ENCODE results near the gene ADAP1. TPM values are rescaled to one million over a fixed set of nuclear protein-coding genes. Genes with fewer than 3 reads are reported as not detected.
A peak's percentile ranks its signal among the peaks of the same experiment; 100 is the strongest.

The ADAP1 gene
- total and polyA plus RNA-seq, 2 of the 13 experiments (the other 11 are each of a cell fraction or from before 2014, with no cell fraction given), result 10.5 to 24.6 TPM

- no peak for TF ChIP-seq FOXM1 (CRISPR knock-in tag; IDR thresholded peaks at IDR 0.05)
- TF ChIP-seq GLI4 (CRISPR knock-in tag; IDR thresholded peaks at IDR 0.05; ENCODE audit: borderline replicate concordance), result no peak
- TF ChIP-seq, protein P1, sequence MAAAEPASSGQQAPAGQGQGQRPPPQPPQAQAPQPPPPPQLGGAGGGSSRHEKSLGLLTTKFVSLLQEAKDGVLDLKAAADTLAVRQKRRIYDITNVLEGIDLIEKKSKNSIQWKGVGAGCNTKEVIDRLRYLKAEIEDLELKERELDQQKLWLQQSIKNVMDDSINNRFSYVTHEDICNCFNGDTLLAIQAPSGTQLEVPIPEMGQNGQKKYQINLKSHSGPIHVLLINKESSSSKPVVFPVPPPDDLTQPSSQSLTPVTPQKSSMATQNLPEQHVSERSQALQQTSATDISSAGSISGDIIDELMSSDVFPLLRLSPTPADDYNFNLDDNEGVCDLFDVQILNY (CRISPR knock-in tag; conservative IDR thresholded peaks at IDR 0.05), result no peak
- no peak for TF ChIP-seq SP5 (CRISPR knock-in tag; IDR thresholded peaks at IDR 0.05; ENCODE audit: borderline replicate concordance, low read depth)
- no peak for TF ChIP-seq CERS6 (CRISPR knock-in tag; IDR thresholded peaks at IDR 0.05)
- 0 out of 2 replicates have a peak, but pooled peaks have one; percentile 11 for TF ChIP-seq KDM5B (CRISPR knock-in tag; IDR thresholded peaks at IDR 0.05; ENCODE audit: borderline replicate concordance)
- TF ChIP-seq ZBTB37 (CRISPR knock-in tag; IDR thresholded peaks at IDR 0.05), result no peak
- TF ChIP-seq ZNF709 (CRISPR knock-in tag; IDR thresholded peaks at IDR 0.05), result 0 out of 2 replicates have a peak, but pooled peaks have one; percentile 19
- TF ChIP-seq MIER2 (CRISPR knock-in tag; IDR thresholded peaks at IDR 0.05), result no peak
- TF ChIP-seq ARNT (IDR thresholded peaks at IDR 0.05), result no peak
- no peak for TF ChIP-seq ZMYM2 (CRISPR knock-in tag; IDR thresholded peaks at IDR 0.05)
- TF ChIP-seq KDM4B (CRISPR knock-in tag; IDR thresholded peaks at IDR 0.05), result no peak
- TF ChIP-seq TBP (CRISPR knock-in tag; IDR thresholded peaks at IDR 0.05), result no peak
- TF ChIP-seq, protein P2, sequence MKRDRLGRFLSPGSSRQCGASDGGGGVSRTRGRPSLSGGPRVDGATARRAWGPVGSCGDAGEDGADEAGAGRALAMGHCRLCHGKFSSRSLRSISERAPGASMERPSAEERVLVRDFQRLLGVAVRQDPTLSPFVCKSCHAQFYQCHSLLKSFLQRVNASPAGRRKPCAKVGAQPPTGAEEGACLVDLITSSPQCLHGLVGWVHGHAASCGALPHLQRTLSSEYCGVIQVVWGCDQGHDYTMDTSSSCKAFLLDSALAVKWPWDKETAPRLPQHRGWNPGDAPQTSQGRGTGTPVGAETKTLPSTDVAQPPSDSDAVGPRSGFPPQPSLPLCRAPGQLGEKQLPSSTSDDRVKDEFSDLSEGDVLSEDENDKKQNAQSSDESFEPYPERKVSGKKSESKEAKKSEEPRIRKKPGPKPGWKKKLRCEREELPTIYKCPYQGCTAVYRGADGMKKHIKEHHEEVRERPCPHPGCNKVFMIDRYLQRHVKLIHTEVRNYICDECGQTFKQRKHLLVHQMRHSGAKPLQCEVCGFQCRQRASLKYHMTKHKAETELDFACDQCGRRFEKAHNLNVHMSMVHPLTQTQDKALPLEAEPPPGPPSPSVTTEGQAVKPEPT (CRISPR knock-in tag; IDR thresholded peaks at IDR 0.05; ENCODE audit: low read depth), result no peak
- TF ChIP-seq EHMT2 (IDR thresholded peaks at IDR 0.05; ENCODE audit: borderline replicate concordance, low read depth, low read length), result no peak
- no peak for TF ChIP-seq ZNF678 (CRISPR knock-in tag; IDR thresholded peaks at IDR 0.05)
- TF ChIP-seq, protein P3, sequence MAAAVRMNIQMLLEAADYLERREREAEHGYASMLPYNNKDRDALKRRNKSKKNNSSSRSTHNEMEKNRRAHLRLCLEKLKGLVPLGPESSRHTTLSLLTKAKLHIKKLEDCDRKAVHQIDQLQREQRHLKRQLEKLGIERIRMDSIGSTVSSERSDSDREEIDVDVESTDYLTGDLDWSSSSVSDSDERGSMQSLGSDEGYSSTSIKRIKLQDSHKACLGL (CRISPR knock-in tag; IDR thresholded peaks at IDR 0.05), result no peak
- no peak; the same call in 1 of the 2 replicates for TF ChIP-seq MAZ (IDR thresholded peaks at IDR 0.05; ENCODE audit: borderline replicate concordance, low read depth, low read length)
- TF ChIP-seq MAZ (CRISPR knock-in tag; IDR thresholded peaks at IDR 0.05; ENCODE audit: low read depth), result no peak
- TF ChIP-seq ZZZ3 (CRISPR knock-in tag; IDR thresholded peaks at IDR 0.05; ENCODE audit: borderline replicate concordance), result 0 out of 2 replicates have a peak, but pooled peaks have one; percentile 40
- TF ChIP-seq KLF15 (CRISPR knock-in tag; IDR thresholded peaks at IDR 0.05; ENCODE audit: borderline replicate concordance), result no peak
- TF ChIP-seq, protein P4, sequence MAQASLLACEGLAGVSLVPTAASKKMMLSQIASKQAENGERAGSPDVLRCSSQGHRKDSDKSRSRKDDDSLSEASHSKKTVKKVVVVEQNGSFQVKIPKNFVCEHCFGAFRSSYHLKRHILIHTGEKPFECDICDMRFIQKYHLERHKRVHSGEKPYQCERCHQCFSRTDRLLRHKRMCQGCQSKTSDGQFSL (CRISPR knock-in tag; IDR thresholded peaks at IDR 0.05), result no peak
- peak; percentile 99 for TF ChIP-seq ZNF629 (CRISPR knock-in tag; conservative IDR thresholded peaks at IDR 0.05)
- TF ChIP-seq ZNF446 (CRISPR knock-in tag; IDR thresholded peaks at IDR 0.05), result no peak
- TF ChIP-seq CCAR2 (optimal IDR thresholded peaks at IDR 0.05; ENCODE audit: low read depth, low read length), result no peak
- no peak for TF ChIP-seq SCMH1 (CRISPR knock-in tag; IDR thresholded peaks at IDR 0.05; ENCODE audit: borderline replicate concordance)
- TF ChIP-seq SATB2 (CRISPR knock-in tag; IDR thresholded peaks at IDR 0.05), result no peak
These were observed 29.2 kb upstream of the ADAP1 start (continued) for GRCh38 chr7:983616-984071.
